Neural progenitor cell (in vitro differentiated cells): Measurements from ENCODE around the gene CXCR2.

Experiments used
- CTCF ChIP-seq: fragments of 200-600 bp; sonication (generic); IDR thresholded peaks from 2 replicates; pipeline ENCODE4 v1.5.1; 2017; ENCODE audit warnings: antibody characterized with exemption, mild to moderate bottlenecking
- EZH2 ChIP-seq: fragments of 200-600 bp; sonication (generic); IDR thresholded peaks from 2 replicates; pipeline ENCODE4 v1.6.1; 2017; ENCODE audit warnings: antibody characterized with exemption, mild to moderate bottlenecking, moderate library complexity
- EZH2phosphoT487 ChIP-seq: fragments of 200-600 bp; sonication (generic); IDR thresholded peaks from 2 replicates; pipeline ENCODE4 v1.6.1; 2017; ENCODE audit warnings: antibody characterized with exemption

- no peak for TF ChIP-seq CTCF
- TF ChIP-seq EZH2phosphoT487, result no peak
- no peak for TF ChIP-seq EZH2
These were observed 1.8 kb upstream of the CXCR2 start for GRCh38 chr2:218123986-218124385.
